GM18909 (cell line): Measurements from ENCODE around the gene CCDC71.

Experiments used
- ATAC-seq: cut with Tn5 transposase; IDR thresholded peaks from one replicate; pipeline ENCODE4 v1.9.1; 2021; ENCODE audit warnings: mild to moderate bottlenecking; ENCODE audit not compliant: unreplicated experiment, poor library complexity

The CCDC71 gene

DNA sequence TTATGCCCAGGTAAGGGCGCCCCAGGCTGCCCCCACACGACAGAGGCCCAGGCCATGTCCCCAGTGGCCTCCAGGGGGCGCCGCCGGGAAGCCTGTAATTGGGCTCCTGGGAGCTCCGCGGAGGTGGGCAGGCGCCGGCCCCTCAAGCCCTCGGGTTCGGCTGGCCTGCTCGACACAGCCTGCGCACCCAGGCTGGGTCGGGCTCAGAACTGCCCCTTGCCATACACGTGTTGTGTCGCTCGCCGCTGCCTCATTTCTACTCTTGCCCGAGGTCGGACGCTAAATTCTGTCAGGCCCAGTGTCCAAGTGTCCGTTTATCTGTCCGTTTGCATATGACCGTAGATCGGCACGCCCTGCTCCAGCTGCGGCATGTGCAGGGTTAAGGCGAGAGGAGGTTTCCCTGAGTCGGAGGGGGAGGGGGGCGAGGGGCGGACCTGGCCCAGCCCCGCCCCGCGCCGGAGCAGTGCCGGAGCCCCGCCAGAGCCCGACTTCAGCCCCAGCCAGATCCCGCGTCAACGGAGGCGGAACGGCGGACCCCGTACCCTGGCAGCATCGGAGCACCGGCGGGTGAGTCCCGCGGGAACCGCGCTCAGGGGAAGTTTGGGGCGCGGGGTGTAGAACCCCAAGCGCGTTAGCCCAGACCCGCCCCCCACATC lies 5.1 kb upstream of the CCDC71 start, which contains the start of gene KLHDC8B:
Gene KLHDC8B (plus strand): TSS at position 480 of the 656 bp plus-strand sequence. CDS start 1,172 bp downstream, outside the sequence.
- peak; percentile 61 for ATAC-seq

DNA sequence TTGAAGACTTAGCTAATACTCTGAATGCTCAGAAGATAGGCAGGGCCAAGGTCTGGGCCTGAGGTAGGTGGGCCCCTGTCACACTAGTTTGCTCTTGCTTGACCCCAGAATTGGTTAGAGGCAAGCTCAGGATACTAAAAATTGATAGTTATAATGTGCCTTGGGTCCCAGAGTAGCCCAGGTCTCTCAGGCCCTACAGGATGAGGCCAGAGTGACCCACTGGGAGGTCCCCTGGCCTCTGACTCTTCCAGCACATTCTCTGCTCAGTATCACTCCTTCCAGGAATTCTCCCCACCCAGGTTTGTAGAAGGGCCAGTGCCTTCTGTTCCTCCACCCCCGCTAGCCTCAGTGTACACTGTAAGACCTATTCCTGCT lies 4.6 kb upstream of the CCDC71 start:
- ATAC-seq: no peak

DNA sequence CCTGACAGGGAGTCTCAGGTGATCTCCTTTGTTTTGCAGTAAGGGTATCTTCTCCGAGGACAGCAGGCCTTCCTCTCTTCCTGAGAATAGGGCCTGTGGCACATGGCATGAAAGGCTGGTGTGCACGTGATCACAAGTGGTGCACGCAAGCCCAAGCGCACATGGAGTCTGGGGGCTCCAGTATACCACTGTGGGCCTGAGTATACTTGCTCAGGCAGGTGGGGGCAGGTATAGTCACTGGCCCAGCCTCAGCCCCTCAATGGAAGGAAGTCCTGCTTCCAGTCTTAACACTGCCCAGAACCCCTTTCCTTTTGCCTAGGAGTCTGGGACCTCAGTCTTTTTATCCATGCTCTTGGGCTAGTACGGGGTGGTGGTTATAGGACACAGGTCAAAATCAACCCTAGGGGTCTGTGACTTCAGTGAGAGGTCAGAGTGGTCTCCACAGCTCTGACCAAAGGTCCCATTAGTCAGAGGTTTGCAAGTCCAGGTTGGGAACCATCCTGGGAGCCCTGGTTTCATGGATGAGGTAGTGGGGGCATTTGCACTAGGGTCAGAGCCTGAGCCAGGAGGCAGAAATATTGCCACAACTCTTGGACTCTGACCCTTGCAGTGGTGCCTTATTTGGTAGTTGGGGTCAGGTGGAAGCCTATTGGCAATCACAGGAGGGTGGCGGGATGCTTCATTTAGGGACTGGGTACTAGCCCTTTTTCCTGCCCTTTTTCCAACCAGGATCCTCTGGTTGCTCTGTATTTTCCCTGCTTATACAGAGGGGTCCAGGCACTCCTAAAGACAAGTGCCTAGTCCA lies 823 bp upstream of the CCDC71 start:
- ATAC-seq: no peak

DNA sequence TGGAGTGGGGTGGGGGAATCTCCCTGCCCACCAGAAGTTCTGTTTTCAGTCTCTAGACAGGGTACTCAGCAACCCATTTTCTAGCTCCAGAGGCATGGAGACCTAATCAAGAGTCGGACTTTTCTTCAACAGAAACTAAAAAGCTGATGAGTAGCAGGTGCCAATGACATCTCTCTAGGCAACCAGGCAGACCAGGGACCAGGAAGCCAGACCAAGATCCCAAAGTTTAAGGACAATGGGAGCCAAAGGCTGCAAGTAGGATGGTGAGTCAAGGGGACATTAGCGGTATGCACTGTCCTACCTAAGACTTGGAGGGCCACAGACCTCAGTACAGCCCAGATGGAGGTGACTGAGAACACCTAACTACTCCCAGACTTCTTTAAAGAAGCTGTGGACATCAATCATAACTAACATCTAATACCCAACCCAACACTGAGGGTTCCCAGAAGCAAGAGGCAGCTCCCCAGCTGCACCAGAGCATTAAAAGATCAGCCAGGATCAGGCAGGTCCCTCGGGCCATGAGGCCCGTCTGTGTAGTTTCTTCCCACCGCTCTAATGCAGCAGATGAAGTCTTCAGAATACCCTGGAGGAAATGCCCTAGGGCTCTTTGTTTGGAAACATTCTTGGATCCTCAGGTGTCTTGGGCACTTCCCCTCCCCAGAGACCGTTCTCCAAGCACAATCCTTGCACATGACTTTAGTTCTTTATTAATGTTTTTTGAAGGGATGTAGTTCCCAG lies 979 bp downstream of the CCDC71 start:
- no peak for ATAC-seq

DNA sequence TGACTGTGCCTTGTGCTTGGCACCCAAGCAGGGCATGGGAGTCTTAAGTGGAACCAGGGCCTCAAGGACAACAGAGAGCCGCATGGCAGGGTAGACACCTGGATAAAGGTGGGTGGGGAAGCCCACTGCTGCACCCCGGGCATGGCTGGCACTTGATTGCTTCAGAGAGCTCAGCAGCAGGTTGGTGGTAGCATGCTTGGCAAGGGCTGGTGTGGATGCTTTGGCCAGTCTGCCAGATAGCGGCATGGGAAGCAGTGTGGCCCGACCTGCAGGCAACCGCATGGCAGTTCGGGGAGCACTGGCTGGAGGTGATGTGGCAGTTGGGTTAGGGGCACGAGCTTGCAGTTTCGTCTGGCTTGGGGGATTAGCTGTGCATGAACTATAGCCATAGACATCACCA lies 2.5 kb downstream of the CCDC71 start:
- ATAC-seq: no peak

DNA sequence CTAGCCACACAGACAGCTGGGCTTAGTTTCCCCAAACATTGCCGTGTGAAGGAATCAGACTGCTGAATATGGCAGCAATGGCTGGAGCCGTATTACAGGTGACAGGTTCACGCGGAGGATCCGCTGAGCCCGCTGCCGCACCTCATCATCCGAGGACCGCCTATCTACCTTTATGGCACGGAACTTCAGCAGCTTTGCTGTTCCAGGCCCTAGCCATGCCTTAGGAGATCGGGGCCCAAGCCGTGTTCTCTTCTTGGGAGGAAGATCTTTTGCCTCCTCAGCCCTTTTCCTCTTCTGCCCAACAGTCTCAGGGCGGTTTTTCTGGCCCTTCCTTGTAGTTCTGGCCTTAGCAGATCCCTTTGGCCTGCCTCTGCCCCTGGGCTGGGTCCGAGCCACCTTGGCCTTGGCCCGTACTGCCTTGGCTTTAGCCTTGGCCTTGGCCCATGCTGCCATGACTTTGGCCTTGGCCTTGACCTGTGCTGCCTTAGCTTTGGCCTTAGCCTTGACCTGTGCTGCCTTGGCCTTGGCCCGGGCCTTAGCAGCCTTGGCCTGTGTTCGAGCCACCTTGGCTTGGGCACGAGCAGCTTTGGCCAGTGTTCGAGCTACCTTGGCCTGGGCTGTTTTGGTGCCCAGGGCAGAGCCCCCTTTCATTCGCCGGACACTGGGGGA lies 3.2 kb downstream of the CCDC71 start:
- ATAC-seq: no peak

DNA sequence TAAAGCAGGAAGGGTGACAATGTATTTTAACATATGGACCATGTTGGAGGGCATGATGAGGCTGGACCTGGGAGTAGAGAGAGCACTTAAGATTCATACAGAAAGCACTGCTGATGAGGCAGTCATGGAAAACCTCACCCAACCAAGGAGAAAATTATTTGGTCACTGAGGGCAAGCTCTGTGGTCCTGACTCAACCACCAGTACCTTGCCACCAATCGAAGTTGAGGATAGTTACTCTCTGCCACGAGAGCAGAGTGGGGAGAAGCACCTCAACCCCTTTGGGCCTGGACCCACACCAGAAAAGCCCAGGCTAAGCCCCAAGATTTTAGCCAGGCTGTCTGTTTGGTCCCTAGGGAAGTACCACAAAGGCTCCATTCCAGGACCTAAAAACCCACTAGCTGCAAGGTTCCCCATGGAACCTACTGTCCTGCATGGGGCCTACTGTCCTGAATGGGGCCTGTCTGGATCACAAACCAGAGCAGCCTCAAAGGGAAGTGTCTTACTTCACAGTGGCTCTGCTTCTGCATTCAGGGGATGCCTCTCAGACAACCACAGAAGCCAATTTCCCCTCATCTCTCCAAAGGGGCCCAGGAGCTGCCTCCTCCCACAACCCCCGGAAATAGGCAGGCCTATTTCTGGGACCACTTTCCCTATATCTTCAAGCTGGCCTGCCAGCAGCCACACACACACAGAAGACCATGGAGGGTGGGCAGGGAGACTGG lies 4.2 kb downstream of the CCDC71 start:
- no peak for ATAC-seq

DNA sequence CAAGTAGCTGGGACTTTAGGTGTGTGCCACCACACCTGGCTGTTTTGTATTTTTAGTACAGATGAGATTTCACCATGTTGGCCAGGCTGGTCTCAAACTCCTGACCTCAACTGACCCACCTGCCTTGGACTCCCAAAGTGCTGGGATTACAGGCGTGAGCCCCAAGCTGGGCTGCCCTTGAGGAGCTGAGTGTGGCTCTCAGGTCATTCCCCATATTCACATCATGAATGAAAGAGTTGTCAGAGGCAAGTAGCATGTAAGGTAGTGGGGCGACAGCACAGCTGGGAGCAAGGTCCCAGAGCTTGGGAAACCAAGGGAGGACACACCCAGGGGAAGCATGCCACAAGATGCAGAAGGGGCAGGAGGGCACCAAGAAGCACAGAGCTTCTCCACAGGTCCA lies 4.9 kb downstream of the CCDC71 start:
- ATAC-seq: no peak

DNA sequence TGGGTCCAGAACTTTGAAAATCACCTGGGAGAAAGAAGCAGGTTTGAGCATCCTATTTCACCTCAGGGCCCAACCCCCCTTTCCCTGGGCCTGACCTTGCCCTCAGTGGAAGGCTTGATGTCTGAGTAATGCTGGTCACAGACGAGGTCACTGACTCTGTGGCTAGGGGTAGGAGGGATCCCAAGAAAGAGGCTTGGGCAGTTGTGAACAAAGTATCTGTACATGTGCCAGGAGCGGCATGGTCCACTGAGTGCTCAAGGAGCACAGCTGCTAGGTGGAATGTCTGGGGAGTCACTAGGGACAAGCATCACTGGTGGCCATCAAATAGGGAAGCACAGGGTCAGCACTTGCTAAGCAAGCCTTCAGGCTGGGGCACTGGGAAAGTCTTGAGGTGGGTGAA lies 7.3 kb downstream of the CCDC71 start:
- ATAC-seq: no peak

DNA sequence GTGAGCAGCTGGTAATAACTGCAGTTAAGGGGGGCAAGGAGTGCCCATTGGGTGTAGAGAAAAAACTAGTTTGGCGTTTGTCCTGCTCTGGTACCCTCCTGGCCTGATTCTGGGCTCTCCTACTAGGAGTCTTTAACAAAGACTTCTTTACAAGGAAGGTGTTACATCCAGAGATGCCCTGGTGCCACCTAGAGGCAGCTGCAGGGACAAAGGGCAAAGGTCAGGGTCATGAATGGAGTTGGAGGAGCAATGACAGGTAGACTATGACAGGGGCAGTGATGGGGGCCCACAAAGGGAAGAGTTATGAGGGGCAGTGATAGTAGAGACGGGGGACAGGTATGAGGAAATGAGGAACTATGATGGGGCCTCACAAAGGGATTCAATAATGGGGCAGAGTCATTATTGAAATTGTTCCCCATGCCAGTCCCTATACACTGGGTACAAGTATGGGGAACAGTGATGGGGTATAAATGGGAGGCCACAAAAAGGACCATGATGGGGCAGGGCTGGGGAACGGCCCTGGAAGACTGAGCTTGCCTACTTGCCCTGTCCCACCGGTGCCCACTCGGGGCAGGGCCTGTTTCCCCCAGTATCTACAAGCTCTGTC lies 7.9 kb downstream of the CCDC71 start:
- no peak for ATAC-seq

DNA sequence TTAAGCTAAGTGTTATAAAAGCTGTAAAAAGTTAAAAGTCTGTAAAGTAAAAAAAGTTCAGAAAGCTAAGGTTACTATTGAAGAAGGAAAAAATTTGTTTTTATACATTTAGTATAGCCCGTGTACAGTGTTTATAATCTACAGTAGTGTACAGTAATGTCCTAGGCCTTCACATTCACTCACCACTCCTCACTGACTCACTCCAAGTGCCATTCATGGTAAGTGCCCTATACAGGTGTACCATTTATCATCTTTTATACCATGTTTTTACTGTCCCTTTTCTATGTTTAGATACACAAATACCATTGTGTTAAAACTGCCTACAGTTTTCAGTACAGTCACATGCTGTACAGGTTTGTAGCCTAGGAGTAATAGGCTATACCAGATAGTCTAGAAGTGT lies 8.8 kb downstream of the CCDC71 start:
- no peak for ATAC-seq

DNA sequence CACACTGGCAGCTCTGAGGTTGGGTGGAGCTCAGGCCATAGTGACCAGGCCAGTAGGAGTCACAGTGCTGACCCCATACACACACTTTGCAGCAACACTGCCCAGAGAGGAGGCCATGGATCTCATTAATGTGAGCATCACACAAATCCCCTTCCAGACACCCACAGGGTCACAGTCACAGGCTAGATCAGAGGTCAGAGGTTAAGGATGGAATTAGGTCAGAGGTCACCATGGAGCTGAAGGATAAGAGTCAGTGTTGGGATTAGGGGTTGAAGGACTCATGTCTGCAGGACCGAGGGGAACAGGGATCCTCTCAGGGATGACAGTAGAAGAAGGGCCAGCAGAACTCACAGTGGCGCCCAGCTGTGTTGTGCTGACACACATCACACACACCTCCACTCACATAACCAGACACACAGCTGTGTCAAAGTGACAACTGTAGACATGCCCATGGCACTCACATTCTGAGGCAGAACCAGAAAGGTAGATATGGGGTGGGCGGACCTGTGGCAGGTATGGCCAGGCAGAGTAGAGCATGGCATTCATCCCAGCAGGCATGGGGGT lies 12.7 kb downstream of the CCDC71 start:
- no peak for ATAC-seq

DNA sequence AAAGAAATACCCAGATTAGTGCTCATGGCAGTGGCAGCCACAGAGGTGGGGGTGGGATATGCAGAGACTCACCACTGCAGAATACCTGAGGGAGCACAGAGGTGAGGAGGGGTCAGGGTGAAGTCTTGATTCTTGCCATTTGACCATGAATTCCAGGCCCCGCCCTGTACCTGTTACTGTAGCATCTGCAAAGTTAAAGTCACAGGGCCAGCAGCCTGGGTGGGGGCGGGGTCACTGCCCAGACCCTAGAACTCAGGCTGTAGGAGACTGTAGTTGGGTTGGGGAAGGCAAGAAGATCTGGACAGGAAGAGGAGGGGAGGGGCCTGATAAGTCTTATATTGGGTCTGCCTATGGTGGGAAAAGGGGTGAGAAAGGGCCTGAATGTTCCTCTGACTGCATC lies 14.5 kb downstream of the CCDC71 start:
- ATAC-seq: no peak

DNA sequence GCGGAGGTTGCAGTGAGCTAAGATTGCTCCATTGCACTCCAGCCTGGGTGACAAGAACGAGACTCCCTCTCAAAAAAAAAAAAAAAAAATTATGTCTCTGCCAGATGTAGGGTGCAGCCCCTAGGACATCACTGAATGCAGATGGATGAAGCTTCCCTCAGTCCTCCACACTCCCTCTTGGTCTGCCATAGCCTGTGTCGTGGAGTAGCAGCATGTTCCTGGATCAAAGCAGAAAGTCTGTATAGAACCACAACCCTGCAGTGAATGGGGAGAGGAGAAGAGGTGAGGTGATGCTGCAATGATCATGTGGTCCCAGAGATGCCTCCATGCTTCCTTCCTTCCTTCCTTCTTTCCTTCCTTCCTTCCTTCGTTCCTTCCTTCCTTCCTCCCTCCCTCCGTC lies 18.0 kb downstream of the CCDC71 start:
- no peak for ATAC-seq

DNA sequence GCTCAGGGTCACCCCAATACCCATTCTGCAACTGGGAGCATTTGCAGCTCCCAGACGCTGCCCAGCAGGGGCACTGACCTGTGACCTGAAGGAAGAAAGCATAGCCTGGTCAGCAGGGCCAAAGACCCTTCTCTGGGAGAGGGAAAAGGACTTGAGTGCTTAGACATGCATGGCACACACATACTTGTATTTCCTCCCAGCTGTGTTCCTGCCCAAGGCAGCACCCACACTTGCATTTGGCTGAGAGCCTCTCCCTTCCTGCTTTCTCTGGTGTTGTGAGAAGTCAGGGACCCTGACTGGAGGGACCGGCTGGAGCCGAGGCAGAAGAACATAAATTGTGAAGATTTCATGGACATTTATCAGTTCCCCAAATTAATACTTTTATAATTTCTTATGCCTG lies 26.1 kb downstream of the CCDC71 start:
- ATAC-seq: no peak

DNA sequence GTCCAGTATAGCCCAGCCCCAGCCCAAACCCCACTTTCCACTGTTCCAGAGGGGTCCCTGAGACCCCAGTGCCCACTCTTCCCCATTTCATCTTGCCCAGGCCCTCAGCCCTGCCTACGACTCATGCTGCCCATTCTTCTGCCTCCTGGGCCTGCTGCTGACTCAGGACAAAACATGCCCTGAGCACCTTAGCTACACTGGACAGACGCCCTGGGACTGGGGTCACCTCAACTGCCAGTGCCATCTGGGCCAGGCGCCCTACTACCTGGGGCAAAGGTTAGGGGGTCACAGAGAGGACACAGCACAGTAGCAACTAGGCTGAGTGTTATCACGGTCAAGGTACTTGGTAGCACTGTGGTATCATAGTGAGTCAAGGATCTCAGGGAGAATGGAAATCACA lies 30.6 kb downstream of the CCDC71 start:
- no peak for ATAC-seq

DNA sequence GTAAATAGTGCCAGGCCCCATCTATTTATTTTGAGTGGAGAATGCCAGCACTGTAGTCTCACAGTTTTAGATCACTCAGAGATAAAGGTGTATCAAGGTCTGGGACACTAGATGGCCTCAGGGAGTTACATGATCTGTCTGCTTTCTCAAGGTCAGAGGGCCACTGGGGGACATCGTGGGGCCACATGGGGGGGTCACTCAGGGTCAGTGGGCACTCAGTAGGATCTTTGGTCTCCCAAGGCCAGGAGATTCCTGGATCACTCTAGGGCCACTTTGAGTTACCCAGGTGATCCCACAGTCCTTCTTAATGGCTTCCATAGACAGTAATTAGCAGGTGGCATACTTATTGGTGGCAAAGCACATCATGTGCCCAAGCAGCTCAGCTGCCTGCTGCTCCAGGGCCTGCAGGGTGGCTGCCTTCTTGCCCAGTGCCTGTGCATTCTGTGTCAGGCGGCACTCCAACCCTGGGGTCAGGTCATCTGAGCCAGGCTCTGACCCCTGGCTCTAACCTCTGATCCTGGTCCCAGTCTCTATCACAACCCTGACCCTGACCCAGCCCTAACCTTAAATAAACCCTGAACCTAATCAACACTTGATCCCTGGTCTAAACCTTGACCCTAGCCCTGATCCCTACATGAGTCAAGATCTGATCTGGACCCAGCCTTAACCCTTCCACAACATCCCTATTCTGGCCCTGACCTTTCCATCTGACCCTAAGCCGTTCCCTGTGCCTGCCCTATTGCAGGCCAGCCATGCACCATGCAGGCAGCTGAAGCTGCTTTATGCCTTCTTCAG lies 31.5 kb downstream of the CCDC71 start:
- ATAC-seq: no peak

DNA sequence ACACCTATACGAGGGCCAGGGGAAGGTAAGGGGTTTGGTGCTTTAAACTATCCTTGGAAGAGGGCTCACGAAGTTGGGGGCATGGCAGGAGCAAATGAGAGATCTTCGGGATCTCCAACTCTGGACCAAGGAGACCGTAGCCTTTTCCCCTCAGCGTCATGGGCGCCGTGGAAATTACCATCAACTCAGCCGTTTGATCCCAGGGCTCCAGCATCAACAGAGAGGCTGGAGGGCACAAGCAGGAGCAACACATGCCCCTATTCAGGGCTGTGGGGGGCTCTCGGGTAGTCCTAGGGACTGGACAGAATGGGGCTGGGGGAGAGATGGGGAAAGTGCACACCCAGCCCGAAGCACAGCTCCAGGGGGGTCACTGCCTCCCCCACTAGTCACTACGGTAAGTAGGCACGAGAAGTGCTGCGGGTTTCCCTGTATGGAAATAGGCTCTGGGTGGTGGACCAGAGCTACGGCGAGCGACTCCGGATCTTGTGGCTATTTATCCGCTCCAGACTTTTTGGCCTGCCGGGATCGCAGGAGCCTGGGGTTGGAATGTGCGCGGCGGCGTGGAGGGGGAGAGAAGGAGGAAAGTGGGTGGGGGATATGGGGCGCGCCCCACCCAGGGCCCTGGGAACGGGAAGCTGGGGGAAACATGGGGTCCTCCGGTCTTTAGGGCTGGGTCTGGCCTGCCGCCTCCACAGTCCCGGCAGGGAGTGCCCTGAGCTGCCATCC lies 32.7 kb downstream of the CCDC71 start:
- no peak for ATAC-seq
